Fibroblast of lung (primary cell): ENCODE measurements around the gene LRSAM1. TPM values are rescaled to one million over a fixed set of nuclear protein-coding genes. Genes with fewer than 3 reads are reported as not detected.

Experiments
- DNase-seq, 2 donors: peaks; one replicate each; pipeline versions ENCODE4 v3.0.0 to v3.0.0-alpha.2; 2010; ENCODE audit warnings: low read depth in 2 of 2
- H2AFZ ChIP-seq: 2 replicates; pipeline ENCODE4 v1.5.1; 2012; ENCODE audit warnings: low read length, control low read depth, inconsistent platforms
- H3K27ac ChIP-seq: 2 replicates; pipeline ENCODE4 v1.5.1; 2011; ENCODE audit warnings: low read length, control low read depth; ENCODE audit not compliant: insufficient read depth
- H3K27me3 ChIP-seq: 2 replicates; pipeline ENCODE4 v1.5.1; 2011; ENCODE audit warnings: mild to moderate bottlenecking, low read length; ENCODE audit not compliant: control insufficient read depth, insufficient read depth
- H3K36me3 ChIP-seq: 2 replicates; pipeline ENCODE4 v1.5.1; 2011; ENCODE audit warnings: low read length; ENCODE audit not compliant: control insufficient read depth, insufficient read depth
- H3K4me1 ChIP-seq: 2 replicates; pipeline ENCODE4 v1.5.1; 2011; ENCODE audit warnings: low read length; ENCODE audit not compliant: control insufficient read depth, insufficient read depth; ENCODE audit errors: extremely low read depth
- H3K4me2 ChIP-seq: 2 replicates; pipeline ENCODE4 v1.5.1; 2011; ENCODE audit warnings: low read length, control low read depth; ENCODE audit not compliant: insufficient read depth; ENCODE audit errors: extremely low read depth
- H3K4me3 ChIP-seq, 4 experiments: fragments of 200-600 bp in 1 of 4; sonication (generic) in 1 of 4; replicated peaks in 1 of 4; 2 replicates each; pipeline ENCODE4 v1.5.1; 2011 to 2016; ENCODE audit warnings: low read length in 4 of 4, low read depth in 3 of 4, mild to moderate bottlenecking in 3 of 4, control low read depth in 2 of 4, inconsistent platforms in 1 of 4, mixed read lengths in 1 of 4; ENCODE audit not compliant: insufficient read depth in 1 of 4; ENCODE audit errors: control extremely low read depth in 1 of 4
- H3K79me2 ChIP-seq: 2 replicates; pipeline ENCODE4 v1.5.1; 2012; ENCODE audit warnings: mild to moderate bottlenecking, low read length, inconsistent platforms; ENCODE audit not compliant: control insufficient read depth, insufficient read depth
- H3K9ac ChIP-seq: 2 replicates; pipeline ENCODE4 v1.5.1; 2011; ENCODE audit warnings: mild to moderate bottlenecking, low read length, control low read depth; ENCODE audit not compliant: insufficient read depth
- H3K9me3 ChIP-seq: 2 replicates; pipeline ENCODE4 v1.5.1; 2012; ENCODE audit warnings: low read depth, low read length; ENCODE audit not compliant: control insufficient read depth, insufficient read depth
- H4K20me1 ChIP-seq: 2 replicates; pipeline ENCODE4 v1.5.1; 2011; ENCODE audit warnings: low read length; ENCODE audit not compliant: control insufficient read depth, insufficient read depth; ENCODE audit errors: extremely low read depth
- EZH2 ChIP-seq: IDR thresholded peaks from 2 replicates; pipeline ENCODE4 v1.5.1; 2012; ENCODE audit warnings: low read length, control low read depth, mild to moderate bottlenecking; ENCODE audit errors: missing control alignments
- polyA plus RNA-seq, 2 donors: library from polyadenylated mRNA; depleted of rRNA in 1 of 2; stranded (reverse) in 1 of 2; unstranded in 1 of 2; fragments of >200 nt; gene quantifications; 2 replicates each; pipeline ENCODE4 v1.2.1, GENCODE V29; 2011 to 2012; ENCODE audit warnings: missing spikeins in 1 of 2
- total RNA-seq: library from RNA; depleted of rRNA; stranded (reverse); fragments of >200 nt; gene quantifications from 2 replicates; pipeline ENCODE4 v1.2.1, GENCODE V29; 2014
- TF ChIP-seq, protein P1 (sequence below), 2 donors: IDR thresholded peaks in 1 of 2; conservative IDR thresholded peaks in 1 of 2; 1 replicate in 1 of 2; 2 replicates in 1 of 2; pipeline ENCODE4 v1.5.1; 2011 to 2012; ENCODE audit warnings: low read length in 2 of 2, control low read depth in 1 of 2, inconsistent platforms in 1 of 2, low read depth in 1 of 2, mild to moderate bottlenecking in 1 of 2

The LRSAM1 gene
- total and polyA plus RNA-seq, 2 donors (not counting 1 experiment from before 2014, with no cell fraction given), result 6.8 to 18.0 TPM

DNA sequence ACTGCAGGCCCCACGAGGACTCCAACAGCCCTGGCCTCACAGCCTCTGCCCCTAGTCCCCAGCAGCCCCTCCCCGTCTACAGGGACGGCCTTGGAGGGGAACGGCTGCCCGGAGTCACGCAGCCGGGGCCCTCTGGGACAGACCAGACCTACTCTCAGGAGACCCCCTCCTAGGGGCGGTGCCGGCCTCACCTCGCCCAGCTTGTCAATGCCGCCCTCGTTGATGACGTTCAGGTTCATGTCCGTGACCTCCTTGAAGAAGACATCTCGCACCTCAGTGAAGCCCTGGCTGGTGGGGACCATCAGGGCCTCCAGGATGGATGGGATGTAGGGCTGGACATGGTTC is 58.6 kb downstream of the LRSAM1 start:
- no peaks in the 10 kb centered on the region for H3K9me3 ChIP-seq
- no peaks in the 10 kb centered on the region for H3K27me3 ChIP-seq
- TF ChIP-seq, protein P1, sequence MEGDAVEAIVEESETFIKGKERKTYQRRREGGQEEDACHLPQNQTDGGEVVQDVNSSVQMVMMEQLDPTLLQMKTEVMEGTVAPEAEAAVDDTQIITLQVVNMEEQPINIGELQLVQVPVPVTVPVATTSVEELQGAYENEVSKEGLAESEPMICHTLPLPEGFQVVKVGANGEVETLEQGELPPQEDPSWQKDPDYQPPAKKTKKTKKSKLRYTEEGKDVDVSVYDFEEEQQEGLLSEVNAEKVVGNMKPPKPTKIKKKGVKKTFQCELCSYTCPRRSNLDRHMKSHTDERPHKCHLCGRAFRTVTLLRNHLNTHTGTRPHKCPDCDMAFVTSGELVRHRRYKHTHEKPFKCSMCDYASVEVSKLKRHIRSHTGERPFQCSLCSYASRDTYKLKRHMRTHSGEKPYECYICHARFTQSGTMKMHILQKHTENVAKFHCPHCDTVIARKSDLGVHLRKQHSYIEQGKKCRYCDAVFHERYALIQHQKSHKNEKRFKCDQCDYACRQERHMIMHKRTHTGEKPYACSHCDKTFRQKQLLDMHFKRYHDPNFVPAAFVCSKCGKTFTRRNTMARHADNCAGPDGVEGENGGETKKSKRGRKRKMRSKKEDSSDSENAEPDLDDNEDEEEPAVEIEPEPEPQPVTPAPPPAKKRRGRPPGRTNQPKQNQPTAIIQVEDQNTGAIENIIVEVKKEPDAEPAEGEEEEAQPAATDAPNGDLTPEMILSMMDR (conservative IDR thresholded peaks at IDR 0.05 in 1 of 2, IDR thresholded peaks at IDR 0.05 in 1 of 2; ENCODE audit: low read depth in 1 of 2, low read length in 2 of 2), result no peak
- TF ChIP-seq EZH2, result no peak
- peaks cover 14% of the 10 kb centered on the region for H3K4me1 ChIP-seq
- no peak overlapping the region for H3K4me2 ChIP-seq
- peak overlapping the region; percentile 16 for H3K9ac ChIP-seq
- H3K27ac ChIP-seq, result peak overlapping the region; percentile 1
- no peak for DNase-seq
- H3K79me2 ChIP-seq, result peaks cover 69% of the 10 kb centered on the region
- no peaks in the 10 kb centered on the region for H4K20me1 ChIP-seq
- no peak overlapping the region for H2AFZ ChIP-seq
- H3K4me3 ChIP-seq, result no peak overlapping the region
- peaks cover 55% of the 10 kb centered on the region for H3K36me3 ChIP-seq

DNA sequence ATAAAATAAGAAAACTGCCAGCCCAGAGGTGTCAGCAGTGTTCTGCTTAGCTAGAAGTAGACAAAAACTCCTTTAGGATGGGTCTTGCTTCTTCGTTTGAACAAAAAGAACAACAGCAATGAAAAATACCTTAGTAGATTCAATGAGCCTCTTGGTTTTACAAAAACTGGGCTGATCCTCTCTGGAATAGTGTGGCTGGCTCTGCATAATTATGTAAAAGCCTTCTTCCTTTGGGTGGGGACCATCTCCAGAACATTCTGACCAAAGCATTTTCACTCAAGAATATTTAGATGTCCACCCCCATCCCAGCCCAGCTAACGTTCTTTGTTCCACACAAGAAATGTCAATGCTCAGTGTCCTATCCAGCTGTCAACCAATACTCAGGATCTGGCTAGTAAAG is 63.2 kb downstream of the LRSAM1 start:
- Histone ChIP-seq H2AFZ (no peak overlapping the region), H3K27ac (no peak overlapping the region), H3K79me2 (peaks cover 70% of the 10 kb centered on the region), H3K4me2 (no peak overlapping the region), H3K27me3 (no peaks in the 10 kb centered on the region), H4K20me1 (no peaks in the 10 kb centered on the region), H3K9ac (no peak overlapping the region), H3K4me1 (peaks cover 13% of the 10 kb centered on the region), H3K9me3 (no peaks in the 10 kb centered on the region), H3K4me3 (no peak overlapping the region), H3K36me3 (peaks cover 35% of the 10 kb centered on the region)
- TF ChIP-seq, protein P1 (conservative IDR thresholded peaks at IDR 0.05 in 1 of 2, IDR thresholded peaks at IDR 0.05 in 1 of 2; ENCODE audit: low read depth in 1 of 2, low read length in 2 of 2), result no peak
- no peak for TF ChIP-seq EZH2
- DNase-seq, result no peak

DNA sequence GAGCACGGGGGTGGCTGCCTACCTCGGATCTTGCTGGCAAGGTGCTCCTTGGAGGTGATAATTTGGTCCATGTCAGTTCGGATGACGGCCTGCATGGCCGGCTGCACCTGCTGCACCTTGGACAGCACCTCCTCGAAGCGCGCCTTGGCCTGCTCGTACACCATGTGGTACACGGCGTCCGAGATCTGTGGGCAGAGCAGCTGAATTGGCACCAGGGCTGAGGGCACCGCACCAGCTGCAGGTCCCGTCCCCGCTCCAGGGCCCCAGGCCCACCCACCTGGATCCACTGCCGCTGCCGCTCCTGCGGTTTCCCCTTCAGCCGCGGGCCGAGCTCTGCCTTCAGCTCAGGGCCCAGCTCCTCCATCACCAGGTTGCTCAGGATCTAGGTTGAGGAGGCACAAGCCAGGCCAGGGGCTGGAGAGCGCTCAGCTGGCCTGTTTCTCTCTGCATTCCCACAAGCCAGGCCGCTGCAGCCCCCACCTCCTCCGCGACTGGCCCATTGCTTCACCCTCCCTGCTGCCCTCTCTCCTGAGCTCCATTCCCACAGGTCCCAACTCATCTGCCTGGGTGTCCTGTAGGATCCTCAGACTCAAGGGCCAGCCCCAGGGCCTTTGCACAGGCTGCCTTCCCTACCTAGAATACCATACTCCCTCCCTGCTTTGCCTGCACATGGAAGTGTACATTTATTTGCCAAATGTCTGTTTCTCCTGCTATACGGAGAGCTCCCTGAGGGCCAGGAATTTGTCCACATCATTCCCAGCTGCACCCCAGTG is 65.7 kb downstream of the LRSAM1 start:
- no peaks in the 10 kb centered on the region for H4K20me1 ChIP-seq
- DNase-seq, result no peak
- H3K4me2 ChIP-seq, result no peak overlapping the region
- no peaks in the 10 kb centered on the region for H3K9me3 ChIP-seq
- H3K79me2 ChIP-seq, result peaks cover 65% of the 10 kb centered on the region
- H2AFZ ChIP-seq, result no peak overlapping the region
- peak overlapping the region; percentile 34 for H3K27ac ChIP-seq
- H3K4me1 ChIP-seq, result peaks cover 34% of the 10 kb centered on the region
- peaks cover 41% of the 10 kb centered on the region for H3K36me3 ChIP-seq
- no peaks in the 10 kb centered on the region for H3K27me3 ChIP-seq
- no peak for TF ChIP-seq EZH2
- TF ChIP-seq, protein P1 (conservative IDR thresholded peaks at IDR 0.05 in 1 of 2, IDR thresholded peaks at IDR 0.05 in 1 of 2; ENCODE audit: low read depth in 1 of 2, low read length in 2 of 2), result no peak
- H3K4me3 ChIP-seq, result no peak overlapping the region
- no peak overlapping the region for H3K9ac ChIP-seq
